Loucy (cell line): Measurements from ENCODE around the gene DGCR6L.
"Not testable (repeated sequence)": the region's sequence is repeated elsewhere in the genome, so short reads cannot be mapped to it uniquely, and the experiment has no call there.

Experiments used
- EZH2phosphoT487 ChIP-seq: fragments of 200-600 bp; IDR thresholded peaks from 2 replicates; pipeline ENCODE4 v1.6.1; 2018; ENCODE audit warnings: antibody characterized with exemption, mild to moderate bottlenecking, moderate library complexity, borderline replicate concordance
- TF ChIP-seq, protein P1 (sequence below): fragments of 200-600 bp; sonication (generic); conservative IDR thresholded peaks from 2 replicates; pipeline ENCODE4 v1.5.1; 2014; ENCODE audit warnings: mild to moderate bottlenecking, antibody characterized with exemption, low read length

DNA sequence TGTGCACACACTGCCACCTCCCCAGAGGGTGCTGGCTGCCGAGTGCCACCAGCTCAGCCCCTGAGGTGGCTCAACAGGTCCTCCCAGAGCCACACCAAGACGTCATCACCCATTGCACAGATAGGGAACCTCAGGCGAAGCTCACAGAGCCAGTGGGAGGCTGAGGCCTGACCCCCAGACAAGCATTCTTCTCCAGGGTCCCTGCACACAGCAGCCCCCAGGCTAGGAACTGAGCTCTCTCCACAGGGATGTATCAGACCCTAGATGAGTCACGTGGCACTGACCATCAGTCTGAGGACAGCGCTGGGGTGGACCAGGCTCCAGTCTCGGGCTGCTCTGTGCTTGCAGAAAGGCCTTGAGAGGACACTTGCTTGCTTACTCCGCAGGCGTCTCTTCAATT is 50.2 kb downstream of the DGCR6L start:
- TF ChIP-seq, protein P1, sequence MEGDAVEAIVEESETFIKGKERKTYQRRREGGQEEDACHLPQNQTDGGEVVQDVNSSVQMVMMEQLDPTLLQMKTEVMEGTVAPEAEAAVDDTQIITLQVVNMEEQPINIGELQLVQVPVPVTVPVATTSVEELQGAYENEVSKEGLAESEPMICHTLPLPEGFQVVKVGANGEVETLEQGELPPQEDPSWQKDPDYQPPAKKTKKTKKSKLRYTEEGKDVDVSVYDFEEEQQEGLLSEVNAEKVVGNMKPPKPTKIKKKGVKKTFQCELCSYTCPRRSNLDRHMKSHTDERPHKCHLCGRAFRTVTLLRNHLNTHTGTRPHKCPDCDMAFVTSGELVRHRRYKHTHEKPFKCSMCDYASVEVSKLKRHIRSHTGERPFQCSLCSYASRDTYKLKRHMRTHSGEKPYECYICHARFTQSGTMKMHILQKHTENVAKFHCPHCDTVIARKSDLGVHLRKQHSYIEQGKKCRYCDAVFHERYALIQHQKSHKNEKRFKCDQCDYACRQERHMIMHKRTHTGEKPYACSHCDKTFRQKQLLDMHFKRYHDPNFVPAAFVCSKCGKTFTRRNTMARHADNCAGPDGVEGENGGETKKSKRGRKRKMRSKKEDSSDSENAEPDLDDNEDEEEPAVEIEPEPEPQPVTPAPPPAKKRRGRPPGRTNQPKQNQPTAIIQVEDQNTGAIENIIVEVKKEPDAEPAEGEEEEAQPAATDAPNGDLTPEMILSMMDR, result not testable (repeated sequence)
- TF ChIP-seq EZH2phosphoT487, result not testable (repeated sequence)
